Kidney capillary endothelial cell (primary cell): ENCODE data around the gene NACC2.
"Not testable (repeated sequence)": the region's sequence is repeated elsewhere in the genome, so short reads cannot be mapped to it uniquely, and the experiment has no call there.

ENCODE experiments used
- DNase-seq: peaks from one replicate; pipeline ENCODE4 v3.0.0-alpha.2; 2018; ENCODE audit warnings: low spot score

Gene NACC2

GRCh38 chr9:135975834-135976233 is 119.3 kb downstream of the NACC2 start:
- no peak for DNase-seq

- no peak for DNase-seq
Measured at GRCh38 chr9:135974220-135974573, 120.9 kb downstream of the NACC2 start.

GRCh38 chr9:135973277-135974219 is 121.5 kb downstream of the NACC2 start:
- no peak for DNase-seq

DNA sequence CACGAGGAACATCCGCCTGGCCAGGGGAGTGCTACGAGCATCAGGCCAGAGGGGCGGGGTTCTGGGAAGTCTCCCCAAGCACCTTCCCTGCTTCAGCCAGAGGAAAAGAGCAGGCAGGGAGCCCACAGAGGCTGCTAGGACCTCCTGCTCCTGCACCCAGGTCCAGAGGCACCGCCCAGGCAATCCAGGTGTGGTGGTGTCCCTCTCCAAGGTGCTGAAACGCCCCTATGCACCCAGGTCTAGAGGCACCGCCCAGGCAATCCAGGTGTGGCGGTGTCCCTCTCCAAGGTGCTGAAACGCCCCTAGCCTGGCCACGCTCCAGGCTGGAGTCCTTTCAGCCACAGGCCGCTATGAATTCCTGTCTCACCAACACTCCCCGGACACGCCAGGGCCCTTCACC is 123.2 kb downstream of the NACC2 start:
- DNase-seq = no peak

DNA sequence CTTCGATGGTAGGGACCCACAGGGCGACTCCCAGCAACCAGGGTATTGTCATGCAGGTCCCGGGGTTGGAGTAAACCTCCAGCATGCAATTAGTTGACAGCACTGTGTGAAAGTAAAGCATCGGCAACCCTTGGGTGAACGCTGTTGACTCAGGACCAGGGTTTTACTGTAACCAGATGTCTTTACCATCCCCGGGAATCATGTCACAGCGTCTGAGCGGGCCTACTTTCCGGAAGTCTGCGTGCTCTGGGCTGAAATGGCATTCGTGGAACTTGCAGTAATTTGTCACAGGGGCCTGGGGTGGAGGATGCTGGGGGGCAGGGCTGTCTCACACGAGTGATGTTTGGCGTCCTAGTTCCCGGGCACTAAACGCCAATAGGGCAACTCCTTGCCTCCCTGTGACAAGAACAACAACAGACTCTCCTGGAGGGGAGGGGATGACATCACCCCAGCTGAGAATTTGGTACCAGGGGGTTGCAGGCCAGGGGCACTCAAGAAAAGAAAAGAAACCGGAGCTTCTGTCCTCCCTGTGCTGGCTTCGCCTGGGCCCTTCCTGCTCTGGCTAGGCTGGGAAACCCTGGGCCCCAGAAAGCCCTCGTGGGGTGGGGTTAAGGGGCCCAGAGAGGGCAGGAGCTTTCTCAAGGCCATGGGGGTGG is 123.8 kb downstream of the NACC2 start:
- DNase-seq = no peak

GRCh38 chr9:135970128-135970815 is 124.8 kb downstream of the NACC2 start:
- DNase-seq = no peak

DNA sequence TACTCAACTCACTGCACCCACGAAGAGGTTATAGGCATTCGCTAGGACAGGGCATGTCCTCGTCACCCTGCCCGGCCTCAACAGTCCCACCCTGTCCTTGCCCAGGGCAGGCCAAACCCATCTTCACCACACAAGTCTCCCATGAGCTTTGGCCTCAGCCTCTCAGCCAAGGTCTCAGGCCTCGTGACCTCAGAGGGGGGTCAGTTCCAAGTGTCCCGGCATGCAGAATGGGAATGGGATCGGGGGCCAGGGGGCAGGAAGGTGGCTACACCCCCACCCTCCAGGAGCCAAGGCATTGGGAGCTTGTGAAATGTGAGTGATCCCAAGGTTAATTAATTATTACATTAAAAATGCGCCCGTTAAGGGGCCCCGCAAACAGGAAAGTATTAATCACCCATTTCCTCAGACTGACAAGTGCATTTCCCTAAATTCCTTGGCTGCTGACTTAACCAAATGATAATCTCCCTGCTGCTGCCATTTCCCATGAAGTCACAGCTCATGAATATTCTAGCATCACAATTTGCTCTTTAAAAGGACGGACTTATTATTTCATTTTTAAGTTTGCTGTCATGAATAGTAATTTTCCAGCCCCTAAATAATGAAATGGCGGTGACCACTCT is 125.9 kb downstream of the NACC2 start:
- peak; percentile 89 for DNase-seq

GRCh38 chr9:135968601-135969000 is 126.5 kb downstream of the NACC2 start:
- no peak for DNase-seq

DNA sequence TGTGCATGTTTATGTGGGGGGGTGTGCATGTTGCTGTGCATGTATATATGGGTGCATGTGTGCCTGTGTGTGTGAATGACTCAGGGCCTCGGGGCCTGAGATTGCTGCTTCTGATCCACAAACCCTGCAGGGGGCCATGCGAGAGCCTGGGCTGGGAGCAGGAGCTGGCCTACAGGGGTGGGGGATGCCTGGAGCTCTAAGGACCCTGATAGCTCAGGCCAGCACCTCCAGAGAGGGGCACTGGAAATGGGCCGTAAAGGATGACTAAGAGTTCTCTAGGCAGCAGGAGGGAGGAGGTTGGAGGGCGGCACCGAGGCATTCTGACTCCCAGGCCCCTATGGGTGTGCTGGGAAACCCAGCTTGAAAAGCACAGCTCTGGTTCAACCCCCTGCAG is 127.0 kb downstream of the NACC2 start:
- no peak for DNase-seq

DNA sequence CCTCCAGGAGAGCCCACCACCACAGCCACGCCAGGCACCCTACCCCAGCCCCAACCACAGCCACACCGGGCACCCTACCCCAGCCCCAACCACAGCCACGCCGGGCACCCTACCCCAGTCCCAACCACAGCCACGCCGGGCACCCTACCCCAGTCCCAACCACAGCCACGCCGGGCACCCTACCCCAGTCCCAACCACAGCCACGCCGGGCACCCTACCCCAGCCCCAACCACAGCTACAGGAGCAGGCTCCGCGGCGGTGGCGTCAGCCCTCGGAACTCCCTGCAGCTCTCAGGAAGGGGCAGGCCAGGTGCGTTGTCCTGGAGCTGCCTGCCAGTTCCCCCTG is 128.2 kb downstream of the NACC2 start:
- DNase-seq = not testable (repeated sequence)

DNA sequence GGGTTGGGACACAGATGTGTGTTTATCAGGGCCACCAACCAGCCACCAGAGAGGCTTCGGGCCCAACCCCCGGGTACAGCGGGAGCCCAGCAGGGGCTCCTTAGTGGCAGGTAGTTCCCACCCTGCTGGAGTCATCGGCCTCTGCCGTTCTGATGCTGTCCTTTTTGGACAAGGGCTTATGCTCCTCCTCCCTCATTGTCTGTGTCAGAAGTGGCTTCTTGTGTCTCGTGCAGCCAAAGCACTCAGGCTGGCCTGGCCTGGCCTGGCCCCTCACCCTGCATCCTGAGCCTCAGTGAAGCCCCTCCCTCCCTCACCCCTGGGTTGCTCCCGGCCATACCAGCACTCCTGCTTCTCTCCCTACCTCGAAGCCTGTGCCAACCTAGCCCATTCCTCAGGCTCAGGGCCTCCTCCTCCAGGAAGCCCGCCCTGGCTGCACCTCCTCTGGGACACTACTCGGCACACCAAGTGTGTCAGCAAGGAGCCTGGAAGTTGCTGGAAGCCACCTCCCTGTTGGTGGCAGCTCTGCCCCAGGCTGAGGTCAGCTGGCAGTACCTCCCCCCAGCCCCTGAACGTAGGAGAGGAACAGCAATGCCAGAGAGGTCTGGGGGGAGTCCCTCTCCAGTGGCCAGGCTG is 129.8 kb downstream of the NACC2 start:
- no peak for DNase-seq

GRCh38 chr9:135963938-135964337 is 131.2 kb downstream of the NACC2 start:
- DNase-seq = no peak

DNA sequence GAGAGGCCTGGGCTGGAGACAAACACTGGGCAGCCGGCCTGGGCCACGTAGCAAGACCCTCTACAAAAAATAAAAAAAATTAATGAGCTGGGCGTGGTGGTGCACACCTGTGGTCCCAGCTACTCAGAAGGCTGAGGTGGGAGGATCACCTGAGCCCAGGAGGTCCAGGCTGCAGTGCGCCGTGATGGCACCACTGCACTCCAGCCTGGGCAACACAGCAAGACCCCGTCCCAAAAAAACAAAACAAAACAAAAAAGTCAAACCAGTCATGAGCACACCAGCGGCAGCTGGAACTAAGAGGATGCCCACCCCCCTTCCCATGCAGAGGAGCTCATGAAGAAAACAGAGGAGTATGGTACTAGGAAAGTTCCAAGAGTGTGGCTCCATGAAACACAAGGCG is 131.8 kb downstream of the NACC2 start:
- no peak for DNase-seq

GRCh38 chr9:135962696-135963307 is 132.3 kb downstream of the NACC2 start:
- DNase-seq = no peak

- no peak for DNase-seq
Measured at GRCh38 chr9:135961811-135962695, 133.0 kb downstream of the NACC2 start.

DNA sequence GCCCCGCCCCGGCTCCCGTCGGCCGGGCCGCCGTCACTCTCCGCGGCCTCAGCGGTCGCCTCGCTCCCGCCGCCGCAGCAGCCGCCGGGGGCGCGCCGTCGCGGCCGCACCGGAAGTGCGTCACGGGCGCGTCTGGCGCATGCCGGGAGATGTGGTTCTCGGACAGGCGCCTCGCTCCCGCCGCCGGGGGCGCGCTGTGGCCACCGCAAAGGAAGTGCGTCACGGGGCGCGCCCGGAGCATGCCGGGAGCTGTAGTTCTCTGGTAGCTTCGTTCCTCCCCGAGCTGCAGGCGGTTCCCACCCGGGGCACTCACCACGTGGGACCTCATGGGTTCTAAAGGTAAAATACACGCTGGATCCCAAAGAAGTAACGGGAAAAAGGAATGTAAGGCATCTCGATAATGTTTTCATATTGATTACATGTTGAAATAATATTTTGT is 133.8 kb downstream of the NACC2 start, which contains the start of gene UBAC1:
Gene UBAC1, minus strand, starts transcription at position 97 of the 439 bp plus-strand sequence. CDS start 211 bp downstream, outside the sequence.
- peak; percentile 94 for DNase-seq

GRCh38 chr9:135960411-135961276 is 134.4 kb downstream of the NACC2 start:
- no peak for DNase-seq

GRCh38 chr9:135959814-135960213 is 135.3 kb downstream of the NACC2 start:
- DNase-seq = no peak

DNA sequence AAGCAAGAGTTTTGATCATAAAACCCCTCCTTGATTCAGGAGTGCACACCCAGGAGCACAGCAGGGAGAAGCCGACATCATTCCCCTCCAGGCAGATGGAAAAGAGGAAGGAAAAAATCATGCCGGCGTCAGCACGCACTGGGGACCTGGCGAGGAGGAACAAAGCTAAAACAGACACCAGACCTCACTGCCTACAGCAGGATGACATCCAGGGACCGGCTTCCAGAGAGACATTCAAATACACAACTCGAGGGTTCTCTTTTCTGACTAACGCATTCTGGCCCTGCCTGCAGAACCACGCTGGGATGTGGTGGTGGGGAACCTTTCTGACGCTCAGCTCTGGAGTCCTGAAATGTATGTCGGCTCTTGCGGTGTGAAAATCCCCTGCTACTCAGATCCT is 136.6 kb downstream of the NACC2 start:
- DNase-seq = no peak
